Measurements from ENCODE around the gene CLEC16A. TPM values are rescaled to one million over a fixed set of nuclear protein-coding genes. Genes with fewer than 3 reads are reported as not detected.

CLEC16A gene
- total RNA-seq, 2 donors from 2014 or later: 29.9 to 32.3 TPM

DNA sequence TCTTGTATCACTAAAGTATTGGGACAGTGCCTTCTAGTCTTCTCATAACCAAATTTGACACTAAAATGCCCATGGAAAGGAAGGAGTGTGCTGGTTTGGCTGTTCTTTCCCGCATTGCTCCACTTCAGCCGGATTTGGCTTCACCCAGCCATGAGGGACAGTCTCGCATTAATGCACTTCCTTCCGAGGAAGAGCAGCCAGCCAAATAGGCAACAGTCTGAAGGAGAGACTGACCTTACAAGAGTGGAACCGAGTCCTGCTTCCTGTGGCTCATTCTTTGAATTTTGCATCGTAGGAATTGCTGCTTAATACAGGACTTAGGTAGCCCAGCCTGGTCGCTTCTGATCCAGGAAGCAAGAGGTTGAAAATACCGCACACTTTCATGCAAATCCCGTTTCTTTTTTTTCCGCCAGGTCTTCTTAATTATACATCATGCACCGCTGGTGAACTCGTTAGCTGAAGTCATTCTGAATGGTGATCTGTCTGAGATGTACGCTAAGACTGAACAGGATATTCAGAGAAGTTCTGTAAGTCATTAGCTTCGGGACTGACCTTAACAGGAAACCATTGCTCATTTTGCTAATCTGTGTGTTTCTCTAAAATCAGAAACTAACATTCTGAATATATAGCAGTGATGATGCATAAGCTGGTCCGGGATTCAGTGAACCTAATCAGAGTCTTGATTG, 38.2 kb downstream of the CLEC16A start:
- DNase-seq (no peak), ATAC-seq (replicated peaks in 1 of 2) (peak; percentile 41 to 67)
- H3K27me3 Mint-ChIP-seq (ENCODE audit: low read depth): no peaks in the 10 kb centered on the region
- H3K9me3 Mint-ChIP-seq: no peaks in the 10 kb centered on the region
- H3K4me1 Mint-ChIP-seq (ENCODE audit: low read depth): peaks cover 83% of the 10 kb centered on the region
- H3K4me3 Mint-ChIP-seq: peak overlapping the region; percentile 48 to 90
- H3K36me3 Mint-ChIP-seq (ENCODE audit: insufficient read depth in 2 of 2): peaks cover 7 to 8% of the 10 kb centered on the region in 2 donors
- H3K27ac Mint-ChIP-seq: peak overlapping the region; percentile 84

DNA sequence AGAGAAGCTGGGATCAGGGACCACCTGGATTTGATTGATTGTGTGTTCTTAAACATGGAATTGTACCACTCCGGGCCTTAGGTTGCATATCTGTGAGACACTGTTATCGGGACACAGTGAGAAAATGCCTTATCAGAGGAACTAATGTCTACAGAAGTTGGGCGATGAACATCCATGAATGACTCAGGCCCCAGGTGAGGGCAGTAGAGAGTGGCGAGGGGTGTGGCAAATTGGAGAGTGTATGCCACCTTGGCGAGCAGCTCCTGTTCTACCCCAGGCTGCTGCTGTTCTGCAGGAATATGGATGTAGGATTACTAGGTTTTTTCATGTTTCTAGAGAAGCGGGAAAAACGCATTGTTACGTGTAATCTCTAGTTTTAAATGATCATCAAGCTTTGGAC, 38.8 kb downstream of the CLEC16A start:
- Mint-ChIP-seq H3K4me1 (ENCODE audit: low read depth) (peaks cover 84% of the 10 kb centered on the region), H3K27ac (peak overlapping the region; percentile 84), H3K9me3 (no peaks in the 10 kb centered on the region), H3K27me3 (ENCODE audit: low read depth) (no peaks in the 10 kb centered on the region), H3K4me3 (peak overlapping the region; percentile 48 to 90), H3K36me3 (ENCODE audit: insufficient read depth in 2 of 2) (peaks cover 5 to 6% of the 10 kb centered on the region in 2 donors)
- DNase-seq (no peak), ATAC-seq (replicated peaks in 1 of 2) (peak in 1 of 2 donors; percentile 14)

- ATAC-seq (replicated peaks in 1 of 2) (peak in 1 of 2 donors; percentile 1), DNase-seq (no peak)
- Mint-ChIP-seq H3K4me3 (peak overlapping the region; percentile 5 to 40), H3K27ac (peak overlapping the region; percentile 34), H3K36me3 (ENCODE audit: insufficient read depth in 2 of 2) (peaks cover 5 to 6% of the 10 kb centered on the region in 2 donors), H3K4me1 (ENCODE audit: low read depth) (peaks cover 85% of the 10 kb centered on the region), H3K27me3 (ENCODE audit: low read depth) (no peaks in the 10 kb centered on the region), H3K9me3 (no peaks in the 10 kb centered on the region)
These were observed 40.1 kb downstream of the CLEC16A start for GRCh38 chr16:10984509-10984908.

DNA sequence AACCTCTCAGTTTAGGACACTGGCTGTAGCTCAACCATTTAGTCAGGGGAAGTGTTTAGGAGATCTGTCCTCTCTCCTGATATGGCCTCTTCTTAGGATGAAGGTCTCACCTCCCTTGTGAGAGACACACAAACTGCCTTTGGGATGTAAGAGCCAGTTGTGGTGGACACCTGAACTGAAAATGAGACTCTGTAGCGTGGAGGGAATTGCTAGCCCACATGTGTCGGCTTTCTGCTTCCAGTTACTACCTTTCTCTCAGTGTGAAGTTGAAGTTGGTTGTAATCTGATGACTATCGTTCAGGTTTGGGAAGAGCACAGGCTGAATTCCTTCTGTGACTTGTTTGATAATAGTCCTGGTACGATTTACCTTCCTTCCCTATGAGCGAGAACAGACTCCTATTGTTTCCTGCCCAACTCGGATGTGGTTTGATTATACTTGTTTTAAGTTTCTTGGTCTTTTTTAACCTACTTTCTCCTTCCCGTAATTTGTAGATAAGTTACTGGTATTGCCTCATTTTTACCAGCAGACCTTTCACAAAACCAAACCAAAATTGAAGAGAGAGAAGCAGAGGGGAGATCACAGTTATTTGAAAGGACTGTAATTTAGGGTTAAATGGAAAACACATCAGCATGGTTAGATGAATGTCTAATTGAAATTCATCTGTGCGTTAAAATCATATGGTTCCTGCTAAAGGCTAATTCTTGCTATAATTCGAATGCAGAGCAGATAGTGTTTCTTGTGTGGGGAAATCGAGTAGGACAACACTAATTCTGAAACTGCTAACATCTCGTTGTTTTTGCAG, 43.2 kb downstream of the CLEC16A start:
- Mint-ChIP-seq H3K27ac (peak overlapping the region; percentile 81), H3K27me3 (ENCODE audit: low read depth) (no peaks in the 10 kb centered on the region), H3K36me3 (ENCODE audit: insufficient read depth in 2 of 2) (peaks cover 12 to 14% of the 10 kb centered on the region in 2 donors), H3K4me1 (ENCODE audit: low read depth) (peaks cover 97% of the 10 kb centered on the region), H3K4me3 (peak overlapping the region; percentile 48 to 63), H3K9me3 (no peaks in the 10 kb centered on the region)
- DNase-seq (no peak), ATAC-seq (replicated peaks in 1 of 2) (peak; percentile 35 to 46)

DNA sequence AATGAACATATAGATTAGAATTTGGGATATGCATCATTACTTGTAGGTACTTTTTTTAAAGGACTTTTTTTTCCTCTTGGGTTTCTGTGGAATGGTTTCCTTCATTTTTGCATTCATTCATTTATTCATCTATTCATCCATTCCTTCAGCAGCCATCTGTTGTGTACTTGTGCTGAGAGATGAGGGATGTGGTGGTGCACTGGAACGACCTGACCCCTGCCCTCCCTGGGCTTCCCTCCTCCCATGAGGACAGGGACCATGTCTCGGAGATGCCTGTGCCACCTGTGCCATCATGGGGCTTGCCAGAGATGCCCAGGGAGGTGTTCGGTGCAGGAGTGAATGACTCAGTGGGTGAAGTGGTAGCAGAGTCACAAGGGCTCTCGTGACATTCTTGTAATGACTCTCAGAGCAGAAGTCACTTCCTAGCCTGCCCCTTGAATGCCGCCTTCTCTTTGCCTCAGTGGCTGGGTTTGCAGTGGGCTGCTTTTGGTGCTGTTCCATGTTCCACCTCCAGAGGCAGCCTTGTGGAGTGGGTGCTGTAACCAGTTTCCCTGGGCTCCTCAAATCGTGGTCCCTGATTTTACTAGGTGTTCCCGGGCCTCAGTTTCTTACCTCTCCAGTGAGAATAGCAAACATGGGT, 43.9 kb downstream of the CLEC16A start:
- Mint-ChIP-seq H3K36me3 (ENCODE audit: insufficient read depth in 2 of 2) (peaks cover 11 to 14% of the 10 kb centered on the region in 2 donors), H3K27ac (peak overlapping the region; percentile 81), H3K27me3 (ENCODE audit: low read depth) (no peaks in the 10 kb centered on the region), H3K4me3 (peak overlapping the region; percentile 48 to 63), H3K4me1 (ENCODE audit: low read depth) (peaks cover 97% of the 10 kb centered on the region), H3K9me3 (no peaks in the 10 kb centered on the region)
- ATAC-seq (replicated peaks in 1 of 2) (peak; percentile 87 to 90), DNase-seq (peak; percentile 87 to 88)

DNA sequence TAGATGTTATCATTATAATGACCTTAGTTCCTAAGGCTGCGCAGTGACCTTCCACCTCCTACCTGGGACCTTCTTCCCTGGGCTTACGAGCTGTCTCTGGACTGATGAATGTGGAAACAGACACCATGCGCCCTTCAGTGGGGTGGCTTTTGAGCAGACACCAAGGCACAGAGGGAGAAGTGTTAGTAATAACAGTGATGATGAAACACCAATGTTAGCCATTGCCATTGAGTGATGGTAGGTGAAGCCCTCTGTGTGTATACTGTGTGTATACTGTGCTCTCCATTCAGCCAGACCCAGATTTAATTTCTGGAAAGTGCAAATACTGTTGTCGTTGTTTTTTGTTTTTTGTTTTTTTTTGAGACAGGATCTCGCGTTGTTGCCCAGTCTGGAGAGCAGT, 44.5 kb downstream of the CLEC16A start:
- H3K4me1 Mint-ChIP-seq (ENCODE audit: low read depth): peaks cover 97% of the 10 kb centered on the region
- peaks cover 14% of the 10 kb centered on the region in 2 donors for H3K36me3 Mint-ChIP-seq (ENCODE audit: insufficient read depth in 2 of 2)
- peak overlapping the region; percentile 48 to 63 for H3K4me3 Mint-ChIP-seq
- no peaks in the 10 kb centered on the region for H3K9me3 Mint-ChIP-seq
- H3K27ac Mint-ChIP-seq: peak overlapping the region; percentile 81
- H3K27me3 Mint-ChIP-seq (ENCODE audit: low read depth): no peaks in the 10 kb centered on the region
- DNase-seq (peak in 1 of 2 donors; percentile 32), ATAC-seq (replicated peaks in 1 of 2) (peak; percentile 23 to 33)

DNA sequence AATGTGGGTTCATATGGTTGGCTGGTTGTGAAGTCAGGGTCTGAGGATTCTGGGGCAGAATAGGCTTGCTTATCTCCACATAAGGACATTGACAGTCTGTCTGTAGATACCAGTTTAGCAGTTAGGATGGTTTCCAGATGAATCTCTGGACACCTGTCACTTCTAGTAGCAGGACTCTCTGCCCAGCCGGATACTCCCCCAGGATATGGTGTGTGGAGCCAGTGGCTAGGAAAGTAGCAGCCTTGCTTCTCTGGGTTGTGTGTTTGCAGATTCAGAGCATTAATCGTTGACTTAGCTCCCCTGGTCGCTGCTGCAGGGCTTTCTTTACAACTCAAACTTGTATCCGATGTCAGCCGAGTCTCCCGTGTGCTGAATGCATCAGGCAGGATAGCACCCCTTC, 45.2 kb downstream of the CLEC16A start:
- no peak for DNase-seq
- peak overlapping the region; percentile 48 to 63 for H3K4me3 Mint-ChIP-seq
- H3K27me3 Mint-ChIP-seq (ENCODE audit: low read depth): no peaks in the 10 kb centered on the region
- H3K36me3 Mint-ChIP-seq (ENCODE audit: insufficient read depth in 2 of 2): peaks cover 13 to 16% of the 10 kb centered on the region in 2 donors
- H3K9me3 Mint-ChIP-seq: no peaks in the 10 kb centered on the region
- peaks cover 97% of the 10 kb centered on the region for H3K4me1 Mint-ChIP-seq (ENCODE audit: low read depth)
- H3K27ac Mint-ChIP-seq: peak overlapping the region; percentile 81
- no peak for ATAC-seq (replicated peaks in 1 of 2)

GRCh38 chr16:10990378-10990777, 46.0 kb downstream of the CLEC16A start:
- no peaks in the 10 kb centered on the region for H3K27me3 Mint-ChIP-seq (ENCODE audit: low read depth)
- H3K27ac Mint-ChIP-seq: peak overlapping the region; percentile 72
- peaks cover 14 to 16% of the 10 kb centered on the region in 2 donors for H3K36me3 Mint-ChIP-seq (ENCODE audit: insufficient read depth in 2 of 2)

GRCh38 chr16:10992112-10992511, 47.7 kb downstream of the CLEC16A start:
- H3K27ac Mint-ChIP-seq: peak overlapping the region; percentile 72
- H3K4me3 Mint-ChIP-seq: peak overlapping the region; percentile 45 to 73
- peaks cover 95% of the 10 kb centered on the region for H3K4me1 Mint-ChIP-seq (ENCODE audit: low read depth)
- no peak for DNase-seq
- no peak for ATAC-seq (replicated peaks in 1 of 2)
- no peaks in the 10 kb centered on the region for H3K9me3 Mint-ChIP-seq
- peaks cover 19 to 20% of the 10 kb centered on the region in 2 donors for H3K36me3 Mint-ChIP-seq (ENCODE audit: insufficient read depth in 2 of 2)
- no peaks in the 10 kb centered on the region for H3K27me3 Mint-ChIP-seq (ENCODE audit: low read depth)

More at GRCh38 chr16:10990378-10990777, 46.0 kb downstream of the CLEC16A start:
- Mint-ChIP-seq H3K4me1 (ENCODE audit: low read depth) (peaks cover 97% of the 10 kb centered on the region), H3K4me3 (peak overlapping the region; percentile 45 to 73), H3K9me3 (no peaks in the 10 kb centered on the region)
- no peak for DNase-seq
- ATAC-seq (replicated peaks in 1 of 2): no peak

DNA sequence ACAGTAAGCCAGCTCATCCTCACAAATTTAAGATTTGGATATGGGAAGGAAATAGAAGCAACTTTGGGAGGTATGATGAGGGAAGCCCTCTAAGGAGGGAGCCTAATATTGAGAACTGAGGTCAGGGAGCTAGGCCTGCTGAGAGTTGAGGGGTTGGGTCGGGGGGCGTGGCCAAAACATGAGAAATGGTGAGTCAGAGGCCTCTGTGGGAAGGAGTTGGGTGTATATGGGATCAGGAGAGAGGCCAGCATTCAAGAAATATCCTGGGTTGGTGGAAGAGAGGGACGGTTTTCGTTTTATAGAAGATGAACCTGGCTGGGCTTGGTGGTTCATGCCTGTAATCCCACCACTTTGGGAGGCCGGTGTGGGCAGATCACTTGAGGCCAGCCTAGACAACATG, 48.4 kb downstream of the CLEC16A start:
- DNase-seq: peak; percentile 60 to 63
- Mint-ChIP-seq H3K4me3 (peak overlapping the region; percentile 45 to 73), H3K36me3 (ENCODE audit: insufficient read depth in 2 of 2) (peaks cover 19 to 20% of the 10 kb centered on the region in 2 donors), H3K9me3 (no peaks in the 10 kb centered on the region), H3K27ac (peak overlapping the region; percentile 92), H3K27me3 (ENCODE audit: low read depth) (no peaks in the 10 kb centered on the region), H3K4me1 (ENCODE audit: low read depth) (peaks cover 95% of the 10 kb centered on the region)
- no peak for ATAC-seq (replicated peaks in 1 of 2)

GRCh38 chr16:10993649-10994048, 49.3 kb downstream of the CLEC16A start:
- peaks cover 19 to 22% of the 10 kb centered on the region in 2 donors for H3K36me3 Mint-ChIP-seq (ENCODE audit: insufficient read depth in 2 of 2)
- ATAC-seq (replicated peaks in 1 of 2) (no peak), DNase-seq (no peak)
- no peaks in the 10 kb centered on the region for H3K9me3 Mint-ChIP-seq
- no peaks in the 10 kb centered on the region for H3K27me3 Mint-ChIP-seq (ENCODE audit: low read depth)
- H3K27ac Mint-ChIP-seq: no peak overlapping the region
- peaks cover 95% of the 10 kb centered on the region for H3K4me1 Mint-ChIP-seq (ENCODE audit: low read depth)
- H3K4me3 Mint-ChIP-seq: no peak overlapping the region

DNA sequence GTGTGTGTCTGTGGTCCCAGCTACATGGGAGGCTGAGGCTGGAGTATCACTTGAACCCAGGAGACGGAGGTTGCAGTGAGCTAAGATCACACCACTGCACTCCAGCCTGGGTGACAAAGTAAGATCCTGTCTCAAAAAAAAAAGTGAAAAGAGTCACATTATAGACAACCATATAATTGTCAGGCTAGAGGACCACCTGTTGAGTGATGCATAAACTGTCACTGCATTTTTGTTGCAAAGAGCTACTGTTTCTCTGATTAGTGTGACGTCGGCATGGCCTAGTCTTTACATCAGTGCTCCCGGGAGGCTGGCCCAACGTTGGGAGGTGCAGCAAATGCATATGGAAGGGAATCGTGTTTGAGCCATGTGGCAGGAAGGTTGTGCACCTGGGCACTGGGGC, 50.2 kb downstream of the CLEC16A start:
- Mint-ChIP-seq H3K4me1 (ENCODE audit: low read depth) (peaks cover 88% of the 10 kb centered on the region), H3K27ac (no peak overlapping the region), H3K9me3 (no peaks in the 10 kb centered on the region), H3K27me3 (ENCODE audit: low read depth) (no peaks in the 10 kb centered on the region), H3K4me3 (no peak overlapping the region), H3K36me3 (ENCODE audit: insufficient read depth in 2 of 2) (peaks cover 19 to 22% of the 10 kb centered on the region in 2 donors)
- no peak for DNase-seq
- no peak for ATAC-seq (replicated peaks in 1 of 2)

- ATAC-seq (replicated peaks in 1 of 2) (no peak), DNase-seq (no peak)
- H3K27me3 Mint-ChIP-seq (ENCODE audit: low read depth): no peaks in the 10 kb centered on the region
- no peak overlapping the region for H3K27ac Mint-ChIP-seq
- peaks cover 19 to 22% of the 10 kb centered on the region in 2 donors for H3K36me3 Mint-ChIP-seq (ENCODE audit: insufficient read depth in 2 of 2)
- peaks cover 78% of the 10 kb centered on the region for H3K4me1 Mint-ChIP-seq (ENCODE audit: low read depth)
- H3K4me3 Mint-ChIP-seq: no peak overlapping the region
- H3K9me3 Mint-ChIP-seq: no peaks in the 10 kb centered on the region
These were observed 51.2 kb downstream of the CLEC16A start for GRCh38 chr16:10995565-10995964.

Measured in activated T-cell treated with anti-CD3 and anti-CD28 coated beads, Interleukin-2, amount 50 U/mL, for 72 hours (primary cell).